CD4-positive, alpha-beta T cell treated with Interleukin-15 for 1 hour (primary cell): ENCODE measurements around the gene HAUS7.

Experiments used
- DNase-seq: peaks from one replicate; pipeline ENCODE4 v3.0.0-alpha.2; 2020

HAUS7 gene

DNA sequence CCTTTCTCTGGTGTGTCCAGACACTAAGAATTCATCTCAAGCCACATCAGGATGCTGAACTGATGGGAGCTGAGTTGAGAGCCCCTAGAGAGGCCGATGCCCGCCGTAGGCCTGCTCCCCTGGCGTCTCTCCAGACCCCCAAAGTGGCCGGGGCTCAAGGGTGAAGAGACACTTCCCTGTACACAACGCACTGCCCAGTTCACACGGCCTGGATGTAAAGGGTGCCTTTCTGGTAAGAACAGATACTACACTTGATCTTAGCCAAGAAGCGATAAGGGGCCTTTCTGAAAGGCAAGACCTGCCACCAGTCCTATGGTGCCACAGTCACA, 19.5 kb downstream of the HAUS7 start:
- no peak for DNase-seq

DNA sequence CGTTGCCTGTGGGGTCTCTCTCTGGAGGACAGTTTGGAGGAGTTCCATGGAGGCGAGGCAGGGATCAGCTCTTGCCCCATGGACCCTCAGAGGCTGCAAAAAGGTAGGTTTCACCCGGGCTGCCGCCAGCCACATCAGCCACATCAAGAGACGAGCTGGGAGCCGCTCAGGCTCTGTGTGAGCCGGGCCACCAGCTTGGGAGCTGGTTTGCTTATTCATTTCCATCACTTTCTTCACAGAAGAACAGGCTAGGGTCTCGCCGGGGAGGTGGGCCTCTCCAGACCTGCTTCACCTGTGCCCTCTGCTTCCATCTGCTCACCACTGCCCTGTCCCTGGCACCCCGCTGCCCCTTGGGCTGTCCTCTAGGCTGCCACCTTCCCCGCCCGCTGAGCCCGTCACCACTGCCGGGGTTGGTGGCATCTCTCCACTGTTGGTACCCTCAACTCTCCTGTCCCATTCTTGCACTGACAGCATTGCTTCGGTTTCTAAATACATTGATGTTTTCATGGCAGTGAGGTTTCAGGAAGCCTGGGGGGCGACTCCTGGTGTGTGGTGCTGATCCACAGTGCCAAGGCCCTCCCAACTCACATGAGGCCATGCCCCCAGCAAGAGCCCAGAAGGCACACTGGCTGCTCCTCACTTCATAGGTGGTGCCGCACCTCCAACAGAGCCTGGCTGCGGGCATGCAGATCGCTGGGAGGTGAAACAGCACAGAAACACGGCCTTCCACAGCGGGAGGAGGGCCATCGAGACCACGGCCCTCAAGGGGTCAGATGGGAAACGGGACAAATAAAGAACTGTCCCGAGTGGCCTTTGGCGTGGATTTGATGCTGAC, 20.0 kb downstream of the HAUS7 start:
- no peak for DNase-seq

DNA sequence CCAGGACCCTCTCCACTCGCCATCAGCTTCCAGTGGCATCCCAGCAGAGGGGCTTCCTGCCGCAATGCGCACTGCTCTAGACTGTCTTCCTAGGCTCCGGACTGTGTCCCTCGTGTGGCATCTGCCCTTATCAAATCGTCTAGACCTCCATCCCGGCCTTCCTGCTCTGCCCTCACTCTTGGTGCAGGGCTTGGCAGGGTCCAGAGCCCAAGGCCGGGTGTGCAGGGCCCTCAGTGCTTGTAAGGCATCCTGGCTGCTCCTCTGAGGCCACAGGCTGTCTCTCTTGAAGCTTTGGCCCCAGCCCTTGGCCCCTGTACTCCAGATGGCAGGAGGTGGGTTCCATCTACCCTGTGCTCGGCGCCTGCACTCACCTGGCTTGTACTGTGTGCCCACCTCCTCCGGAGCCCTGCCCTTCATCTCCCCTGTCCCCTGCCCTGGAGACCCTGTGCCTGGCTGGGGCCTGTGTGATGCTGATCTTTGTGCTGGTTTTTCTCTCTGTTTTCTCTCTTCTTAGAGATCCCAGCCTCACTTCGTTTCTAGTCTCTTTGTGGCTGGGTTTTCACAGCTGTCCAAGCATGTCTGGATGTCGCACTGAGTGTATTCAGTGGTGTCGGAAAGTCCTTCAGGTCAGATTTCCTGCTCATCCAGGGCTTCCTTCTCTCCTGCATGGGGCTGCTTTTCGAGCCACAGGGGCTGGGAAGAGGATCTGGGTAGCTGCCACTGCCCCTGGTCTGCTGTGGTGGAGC, 20.8 kb downstream of the HAUS7 start:
- DNase-seq: no peak

DNA sequence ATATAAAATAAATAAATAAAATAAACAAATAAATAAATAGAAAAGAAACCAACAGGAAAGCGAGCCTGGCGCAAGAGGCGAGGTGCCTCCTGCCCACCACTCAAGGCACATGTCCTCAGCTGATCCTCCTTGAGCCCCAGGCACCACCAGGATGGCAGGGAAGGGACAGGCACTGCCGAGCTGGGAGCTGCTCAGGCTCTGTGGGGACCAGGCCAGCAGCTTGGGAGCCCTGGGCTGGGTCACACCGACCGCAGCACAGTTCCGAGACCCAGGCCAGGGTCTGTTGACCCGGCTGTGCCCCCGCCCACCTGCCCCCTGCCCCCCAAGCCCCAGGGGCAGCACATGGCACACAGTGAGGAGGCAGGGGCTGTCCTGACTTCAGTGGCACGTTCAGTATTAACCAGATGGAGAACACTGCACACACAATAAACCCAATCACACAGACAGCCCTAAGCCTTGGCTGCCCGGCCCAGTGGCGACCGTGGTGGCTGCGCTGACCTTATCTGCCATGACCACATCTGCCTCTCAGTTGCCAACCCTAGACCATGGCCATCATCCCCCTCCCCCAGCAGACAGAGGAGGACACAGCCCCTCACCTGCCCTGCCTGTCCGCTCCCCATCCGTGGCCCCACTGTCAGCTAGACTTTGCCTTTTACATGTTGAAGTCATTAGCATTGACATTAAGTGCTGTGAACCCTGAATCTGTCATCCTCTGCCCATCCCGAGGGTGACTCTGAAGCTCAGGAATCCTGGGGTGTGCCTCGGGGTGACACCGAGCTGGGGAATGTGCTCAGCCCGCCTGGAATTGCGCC, 21.6 kb downstream of the HAUS7 start:
- no peak for DNase-seq

DNA sequence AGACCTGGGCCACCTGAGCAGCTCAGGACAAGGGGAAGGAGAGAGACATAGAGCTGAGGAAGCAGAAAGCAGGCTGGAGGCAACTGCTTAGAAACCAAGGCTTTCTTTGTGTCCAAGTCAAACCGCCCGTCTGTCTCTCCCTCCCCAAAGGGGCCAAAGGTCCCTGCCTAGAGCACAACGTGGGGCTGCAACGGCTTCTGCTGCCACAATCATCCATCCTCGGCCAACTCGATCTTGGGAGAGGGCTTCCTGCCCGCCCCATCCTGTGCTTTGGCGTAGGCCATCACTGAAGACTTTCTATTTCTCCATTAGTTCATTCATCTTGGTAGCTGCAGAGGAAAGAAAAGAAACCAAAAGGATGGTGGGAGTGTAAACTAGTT, 22.8 kb downstream of the HAUS7 start:
- DNase-seq: no peak

DNA sequence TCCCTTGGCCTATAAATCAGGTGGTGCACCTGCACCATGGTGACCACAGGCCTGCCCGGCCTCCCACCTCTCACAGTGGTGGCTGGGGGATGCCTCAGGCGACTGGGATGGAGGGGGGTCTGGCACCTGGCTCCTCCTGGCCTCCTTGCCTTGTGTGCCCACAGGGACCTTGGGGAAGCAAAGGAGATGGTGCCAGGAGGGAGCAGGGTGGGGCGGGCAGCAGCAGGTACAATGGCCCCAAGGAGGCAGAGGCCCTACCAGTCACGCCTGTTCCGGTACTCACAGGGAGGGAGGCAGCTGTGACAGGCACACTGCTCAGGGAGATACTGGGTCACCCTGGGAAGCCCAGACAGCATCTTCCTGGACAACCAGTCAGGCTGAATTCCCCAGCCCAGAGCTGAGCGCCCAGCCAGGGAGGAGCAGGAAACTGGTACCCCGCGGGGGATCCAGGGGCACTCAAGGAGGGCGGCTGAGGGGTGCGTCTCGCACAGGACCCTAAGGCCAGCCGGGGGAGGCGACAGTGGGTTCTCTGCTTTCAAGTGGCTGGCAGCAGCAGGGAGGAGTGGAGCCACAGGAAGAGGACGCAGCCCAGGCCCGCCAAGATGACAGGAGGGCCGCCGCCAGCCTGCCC, 23.3 kb downstream of the HAUS7 start:
- DNase-seq: no peak

DNA sequence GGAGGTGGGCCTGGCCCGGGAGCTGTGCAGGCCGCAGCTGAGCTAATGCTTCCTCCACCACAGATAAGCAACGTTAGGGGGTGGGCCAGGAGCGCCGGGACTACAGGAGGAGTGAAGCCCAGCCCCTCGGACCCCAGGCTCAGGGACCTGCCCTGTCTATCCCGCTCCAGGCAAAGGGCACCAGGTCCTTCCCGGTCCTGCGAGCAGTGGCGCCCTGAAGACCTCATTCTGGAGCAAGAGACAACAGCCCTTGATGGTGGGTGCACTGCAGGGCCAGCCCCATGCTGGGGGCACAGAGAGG, 23.8 kb downstream of the HAUS7 start:
- no peak for DNase-seq

DNA sequence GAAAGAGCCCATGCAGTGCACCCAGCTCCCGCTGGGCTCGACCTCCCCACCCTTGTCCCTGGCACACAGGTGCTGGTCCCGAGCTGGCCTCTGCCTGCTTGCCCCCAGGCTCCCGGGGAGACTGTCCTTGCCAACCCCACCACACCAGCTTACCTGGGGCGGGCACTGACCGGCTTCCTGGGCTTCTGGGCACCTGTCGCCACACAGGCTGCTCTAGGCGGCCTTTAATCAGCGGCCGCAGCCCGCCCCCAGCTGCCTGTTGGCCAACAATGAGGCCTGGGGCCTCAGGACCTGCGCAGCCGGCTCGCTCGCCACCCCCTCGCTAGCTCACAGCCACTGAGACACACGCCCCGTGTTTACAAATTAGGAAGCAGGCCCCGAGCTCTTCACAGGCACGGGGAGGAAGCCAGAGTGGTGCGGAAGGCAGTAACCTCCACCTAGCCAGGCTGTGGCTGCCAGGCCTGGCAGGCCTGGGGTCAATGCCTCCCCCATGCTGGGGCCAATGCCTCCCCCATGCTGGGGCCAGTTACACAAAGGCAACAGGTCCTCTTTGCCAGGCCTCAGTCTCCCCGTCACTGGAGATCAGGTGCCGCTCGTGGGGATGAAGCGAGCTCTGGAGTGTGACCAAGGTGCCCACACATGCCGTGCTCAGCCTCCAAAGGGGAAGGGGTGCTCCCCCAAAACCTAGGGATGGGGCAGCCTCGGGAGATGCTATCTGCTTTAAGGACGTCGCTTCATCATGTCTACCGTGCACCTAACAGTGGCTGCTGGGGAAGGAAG, 24.3 kb downstream of the HAUS7 start, which contains the start of gene TREX2:
Gene TREX2, minus strand, starts transcription at position 201 of the 780 bp plus-strand sequence. CDS start 626 bp downstream, outside the sequence.
- no peak for DNase-seq

DNA sequence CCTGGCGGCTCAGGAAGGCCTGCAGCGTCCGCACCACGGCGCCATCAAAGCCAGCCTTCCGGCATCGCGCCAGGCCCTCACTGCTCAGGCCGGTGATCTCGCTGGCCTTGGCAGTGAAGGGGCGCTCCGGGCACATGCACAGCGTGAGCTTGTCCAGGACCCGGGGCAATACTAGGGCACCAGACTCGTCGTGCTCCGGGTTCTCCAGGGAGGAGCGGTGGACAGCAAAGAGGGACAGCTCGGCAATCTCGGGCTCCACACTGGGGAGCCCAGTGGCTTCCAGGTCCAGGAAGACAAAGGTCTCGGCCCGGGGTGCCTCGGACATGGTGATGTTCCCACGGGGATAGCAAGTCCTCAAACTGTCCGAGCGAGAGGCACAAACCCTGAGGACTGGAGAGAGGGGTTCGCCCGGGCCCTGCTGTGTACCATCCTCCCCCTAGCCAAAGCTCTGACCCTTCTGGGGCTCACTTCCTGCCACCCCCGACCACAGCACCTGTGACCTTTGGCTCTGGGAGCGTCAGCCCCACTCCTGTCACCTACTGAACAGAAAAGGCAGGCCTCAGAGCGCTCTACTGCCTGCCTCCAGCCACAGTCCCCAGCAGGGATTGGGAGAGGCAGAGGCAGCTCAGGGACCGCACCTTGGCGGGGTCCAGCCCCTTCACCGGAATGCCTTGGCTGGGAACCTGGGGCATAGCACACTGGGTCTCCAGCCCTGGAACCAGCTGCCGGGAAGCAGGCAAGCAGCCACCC, 25.1 kb downstream of the HAUS7 start:
- no peak for DNase-seq

DNA sequence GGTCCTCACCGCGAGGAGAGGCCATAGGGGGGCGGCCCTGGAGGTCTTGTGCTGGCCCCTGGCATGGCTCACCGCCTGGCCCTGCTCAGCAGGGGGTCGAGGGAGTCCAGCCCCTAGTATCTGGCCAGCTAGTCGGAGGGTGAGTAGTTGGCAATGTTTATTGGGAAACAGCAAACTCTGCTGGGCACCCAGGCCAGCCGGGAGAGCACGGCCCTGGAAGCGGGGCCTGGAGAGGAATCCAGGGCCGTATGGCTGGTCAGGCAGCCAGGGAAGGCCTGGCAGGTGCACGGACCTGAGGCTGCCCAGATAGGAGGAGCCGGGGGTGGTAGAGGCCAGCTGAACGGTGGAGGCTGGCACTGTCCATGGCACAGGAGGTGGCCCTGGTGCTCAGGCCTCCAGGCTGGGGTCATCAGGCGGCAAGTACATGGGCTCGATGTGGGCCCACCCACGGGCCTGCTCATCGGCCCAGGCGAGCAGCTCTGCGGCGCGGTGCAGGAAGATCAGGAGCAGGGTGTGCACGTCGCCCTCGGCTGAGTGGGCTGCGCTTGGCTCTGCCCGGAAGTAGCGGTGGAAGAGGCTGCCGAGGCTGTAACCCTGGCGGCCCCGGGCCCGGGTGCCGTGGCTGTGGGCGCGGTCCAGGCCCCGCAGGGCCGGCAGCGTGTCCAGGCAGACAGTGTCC, 25.9 kb downstream of the HAUS7 start:
- no peak for DNase-seq

DNA sequence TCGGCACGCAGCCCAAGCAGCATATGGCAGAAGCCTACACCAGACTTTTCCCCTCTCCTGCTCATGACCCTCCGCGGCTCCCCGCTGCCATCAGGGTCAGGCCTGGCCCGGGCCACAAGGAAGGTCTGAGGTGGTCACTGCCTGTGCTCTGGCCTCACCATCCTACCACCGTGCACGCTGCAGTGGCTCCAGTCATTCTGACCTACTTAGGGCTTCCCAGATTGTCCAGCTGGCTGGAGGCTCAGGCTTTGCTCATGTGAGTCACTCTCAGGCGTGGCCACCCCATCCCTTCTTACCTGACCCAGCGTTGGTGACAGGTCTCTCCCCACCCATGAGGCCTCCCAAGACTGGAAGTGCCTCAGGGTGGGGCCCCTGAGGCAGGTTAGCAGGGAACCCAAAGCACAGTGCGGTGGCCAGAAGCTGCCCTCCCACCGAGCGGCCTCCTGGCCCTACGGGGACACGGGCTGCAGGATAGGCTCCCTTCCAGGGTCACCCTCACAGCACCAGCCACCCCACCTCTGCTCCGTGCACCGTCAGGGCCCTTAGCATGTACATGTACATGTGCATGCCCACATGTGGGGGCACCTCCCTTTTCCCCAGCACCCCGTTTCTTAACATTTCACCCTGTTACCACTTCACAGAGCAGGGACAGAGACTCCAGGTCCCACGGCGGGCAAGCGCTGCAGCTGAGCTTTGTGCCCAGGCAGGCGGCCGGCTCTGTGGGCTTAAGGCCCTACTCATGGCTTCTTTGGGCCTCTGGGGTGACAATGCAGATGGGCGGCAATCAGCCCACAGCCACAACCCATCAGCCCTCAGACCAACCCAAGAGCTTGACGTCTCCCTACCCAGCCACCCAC, 26.7 kb downstream of the HAUS7 start:
- no peak for DNase-seq

DNA sequence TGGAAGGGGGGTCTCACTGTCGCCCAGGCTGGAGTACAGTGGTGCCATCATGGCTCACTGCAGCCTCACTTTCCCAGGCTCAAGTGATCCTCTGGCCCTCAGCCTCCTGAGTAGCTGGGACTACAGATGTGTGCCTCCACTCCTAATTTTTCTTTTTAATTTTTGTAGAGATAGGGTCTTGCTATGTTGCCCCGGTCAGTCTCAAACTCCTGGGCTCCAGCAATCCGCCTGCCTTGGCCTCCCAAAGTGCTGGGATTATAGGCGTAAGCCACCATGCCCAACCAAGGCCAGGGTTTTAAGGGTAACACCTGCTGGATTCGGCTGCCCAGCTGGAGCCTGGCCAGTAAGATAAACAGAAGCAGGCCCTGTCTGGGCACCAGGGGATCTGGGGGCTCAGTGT, 27.9 kb downstream of the HAUS7 start:
- DNase-seq: no peak

DNA sequence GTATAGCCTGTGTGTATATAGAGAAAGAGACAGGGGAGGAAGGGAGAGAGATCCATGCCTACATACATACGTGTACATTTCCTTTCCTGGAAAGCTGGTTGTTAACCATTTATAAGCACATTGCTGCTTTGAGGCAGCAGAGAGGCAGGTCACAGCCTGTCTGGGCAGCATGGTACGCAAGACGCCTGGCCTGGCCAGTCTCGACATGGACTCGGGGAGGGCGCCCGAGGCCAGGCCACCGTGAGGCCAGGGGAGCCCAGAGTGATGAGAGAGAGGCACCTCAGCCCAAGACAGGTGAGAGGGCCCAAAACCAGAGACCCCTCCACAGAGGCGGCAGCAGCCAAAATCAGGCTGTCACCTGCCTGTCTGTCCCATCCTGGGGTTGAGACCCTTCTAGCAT, 28.4 kb downstream of the HAUS7 start:
- DNase-seq: no peak

DNA sequence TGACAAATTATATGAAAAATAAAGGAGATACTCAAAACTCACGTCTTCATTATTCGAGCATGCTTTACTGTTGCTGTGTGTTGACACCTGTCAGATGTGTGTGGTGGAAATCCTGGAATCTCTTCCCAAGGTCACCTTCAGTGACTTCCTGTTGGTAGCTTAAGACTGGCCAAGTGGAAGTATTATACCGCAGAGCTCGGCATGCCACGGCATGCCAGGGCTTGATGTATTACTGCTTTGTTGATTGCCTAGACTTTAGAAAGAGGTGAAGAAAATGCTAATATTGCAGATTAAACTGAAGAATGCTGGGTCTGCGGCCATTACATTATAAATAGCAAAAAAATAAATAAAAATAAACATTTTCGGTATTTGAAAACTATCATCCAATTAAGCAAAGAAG, 29.1 kb downstream of the HAUS7 start:
- no peak for DNase-seq

DNA sequence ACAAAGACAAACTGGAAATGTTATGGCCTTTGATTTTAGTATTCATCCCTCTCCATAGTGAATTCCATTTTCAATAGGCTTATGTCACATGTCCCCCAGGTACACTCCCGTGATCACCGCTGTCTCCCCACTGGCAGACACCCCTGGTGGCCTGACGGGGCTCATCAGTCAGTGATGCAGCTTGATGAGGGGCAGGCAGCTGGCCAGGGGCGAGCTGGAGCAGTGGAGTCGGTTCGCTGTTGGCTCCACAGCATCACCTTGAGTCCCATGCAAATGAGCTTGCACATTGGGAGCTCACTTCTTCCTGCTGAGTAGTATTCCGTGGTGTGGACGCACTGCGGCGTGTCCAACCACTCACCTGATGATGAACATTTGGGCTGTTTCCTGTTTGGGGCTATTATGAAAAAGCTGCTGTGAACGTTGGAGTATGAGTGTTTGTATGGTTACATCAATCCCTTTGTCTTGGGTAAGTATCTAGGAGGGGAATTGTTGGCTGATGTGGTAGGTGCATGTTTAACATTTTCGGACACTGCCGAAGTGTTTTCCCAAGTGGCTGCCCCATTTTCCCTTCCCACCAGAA, 29.7 kb downstream of the HAUS7 start:
- DNase-seq: no peak

DNA sequence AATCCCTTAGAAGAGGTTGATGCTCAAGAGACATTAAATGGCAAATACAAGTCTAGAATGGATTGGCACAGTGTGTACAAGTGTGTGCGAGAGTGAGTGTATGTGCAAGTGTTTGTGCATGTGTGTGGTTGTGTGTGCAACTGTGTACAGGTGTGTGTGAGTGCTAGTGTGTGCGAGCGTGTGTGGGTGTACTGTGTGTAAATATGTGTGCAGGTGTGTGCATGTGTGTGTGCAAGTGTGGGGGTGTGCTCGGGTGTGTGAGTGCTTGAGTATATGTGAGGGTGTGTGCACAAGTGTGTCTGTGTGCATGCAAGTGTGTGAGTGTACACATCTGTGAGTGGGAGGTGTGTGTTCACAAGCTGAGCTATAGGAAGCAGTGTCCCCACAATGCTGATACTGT, 30.4 kb downstream of the HAUS7 start:
- DNase-seq: no peak

DNA sequence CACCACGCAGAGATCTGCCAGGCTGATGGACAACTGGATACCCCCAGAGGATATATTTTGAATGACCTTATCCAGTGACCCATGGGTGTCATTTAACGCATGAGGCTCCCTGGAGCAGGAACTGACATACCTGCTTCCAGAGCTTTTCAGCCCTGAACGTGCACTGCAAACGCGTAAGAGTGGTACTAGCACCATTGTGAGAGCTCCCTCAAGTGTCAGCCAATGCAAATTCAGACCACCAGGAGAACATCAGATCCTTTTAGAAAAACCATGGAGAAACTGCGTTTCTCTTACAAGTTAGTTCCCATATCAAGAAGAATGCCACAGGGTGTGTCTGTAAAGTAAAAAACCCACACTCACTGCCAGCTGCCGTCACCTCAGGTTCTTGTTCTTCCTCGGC, 31.8 kb downstream of the HAUS7 start:
- no peak for DNase-seq

DNA sequence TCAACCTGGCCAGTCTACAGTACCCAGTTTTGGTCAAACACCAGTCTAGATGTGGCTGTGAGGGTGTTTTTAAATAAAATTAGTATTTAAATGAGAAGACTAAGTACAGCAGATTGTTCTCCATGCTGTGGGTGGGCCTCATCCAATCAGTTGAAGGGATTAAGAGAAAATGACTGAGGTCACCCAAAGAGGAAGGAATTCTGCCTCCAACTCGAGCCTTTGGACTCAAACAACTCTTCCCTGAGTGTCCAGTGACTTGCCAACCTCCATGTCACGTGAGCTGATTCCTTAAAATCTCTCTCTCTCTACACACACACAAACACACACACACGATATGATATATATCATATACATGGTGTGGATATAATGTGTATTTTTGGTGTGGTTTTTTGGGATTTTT, 34.5 kb downstream of the HAUS7 start:
- DNase-seq: no peak

DNA sequence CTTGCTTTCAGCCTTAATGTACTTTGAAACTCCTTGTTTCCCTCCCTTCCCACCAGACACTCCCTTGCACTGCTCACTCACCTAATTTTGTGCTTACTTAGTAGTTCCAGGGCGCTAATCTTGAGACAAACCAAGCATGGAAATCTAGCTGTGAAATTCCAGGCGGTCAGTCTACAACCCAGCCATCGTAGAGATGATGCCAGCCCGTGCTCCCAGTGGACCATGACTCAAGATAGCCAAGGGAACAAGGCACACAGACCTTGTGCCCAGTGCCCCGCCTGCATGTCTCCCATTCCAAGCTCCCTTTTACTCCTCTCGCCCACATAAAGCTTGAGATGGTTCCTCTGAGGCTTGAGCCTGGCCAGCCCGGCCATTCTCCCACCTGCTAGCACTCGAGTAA, 35.6 kb downstream of the HAUS7 start:
- DNase-seq: no peak

DNA sequence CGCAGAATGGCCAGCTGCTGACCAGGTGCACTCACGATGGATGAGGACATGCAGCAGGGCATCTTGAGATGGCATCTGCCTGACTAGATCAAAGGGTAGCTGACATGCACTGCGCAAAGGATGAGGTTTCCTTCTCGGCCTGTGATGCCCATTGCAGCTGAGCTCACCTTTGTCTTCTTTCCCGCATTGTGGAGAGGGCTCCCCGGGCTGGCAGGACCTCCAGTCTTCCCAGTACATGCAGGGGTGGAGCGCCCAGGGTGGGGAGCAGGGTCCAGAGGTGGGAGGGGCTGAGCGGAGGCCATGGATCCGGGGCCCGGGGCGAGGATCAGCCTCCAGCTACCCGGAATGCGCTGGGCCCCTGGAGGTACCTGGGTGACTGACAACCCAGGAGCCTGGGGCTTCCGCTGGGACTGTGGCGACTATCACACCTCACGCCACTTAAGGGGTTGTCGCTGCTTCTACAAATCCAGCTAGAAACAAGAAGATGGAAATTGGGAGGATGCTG, 36.5 kb downstream of the HAUS7 start:
- no peak for DNase-seq
